Stimulated activated CD4-positive, alpha-beta T cell treated with anti-CD3 and anti-CD28 coated beads, Interleukin-15, amount 100 ng/mL, for 24 hours (primary cell): ENCODE results near the gene POLDIP3.
"Not testable (repeated sequence)": the region's sequence is repeated elsewhere in the genome, so short reads cannot be mapped to it uniquely, and the experiment has no call there.

Source experiments
- DNase-seq: peaks from one replicate; pipeline ENCODE4 v3.0.0-alpha.2; 2020

POLDIP3 gene

DNA sequence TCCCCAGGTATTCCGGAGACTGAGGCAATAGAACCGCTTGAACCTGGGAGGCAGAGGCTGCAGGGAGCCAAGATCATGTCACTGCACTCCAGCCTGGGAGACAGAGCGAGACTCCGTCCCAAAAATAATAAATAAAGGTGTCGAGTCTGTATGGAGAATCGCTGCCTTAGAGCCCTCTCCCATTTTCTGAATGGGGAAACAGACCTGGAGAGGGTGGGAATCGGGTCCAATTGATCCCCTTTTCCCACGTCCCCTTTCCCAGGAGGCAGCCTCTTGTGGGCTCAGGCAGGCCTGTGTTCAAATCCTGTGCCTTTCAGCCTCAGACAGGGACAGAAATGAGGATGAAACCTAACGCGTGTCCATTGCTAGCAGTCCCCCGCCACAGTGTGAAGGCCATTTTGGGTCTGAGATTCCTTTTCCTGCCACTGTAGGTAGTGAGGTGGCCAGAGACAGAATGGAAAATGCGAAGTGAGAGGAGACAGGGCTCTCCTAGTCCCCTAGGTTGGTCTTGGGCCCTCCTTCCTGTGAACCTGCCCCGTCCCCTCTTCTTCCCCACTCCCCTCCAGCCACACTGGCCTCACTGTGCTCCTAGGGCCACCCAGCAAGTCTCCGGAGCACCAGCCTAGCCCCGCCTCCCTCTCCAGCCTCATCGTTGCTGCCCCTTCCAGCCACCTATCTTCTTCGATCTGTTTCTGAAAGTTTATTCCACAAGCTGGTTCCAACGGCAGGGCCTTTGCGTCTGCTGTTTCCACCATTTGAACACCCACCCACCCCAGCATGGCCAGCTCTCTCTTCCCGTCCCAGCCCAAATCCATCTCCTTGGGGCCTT lies 2.7 kb upstream of the POLDIP3 start:
- DNase-seq: no peak

DNA sequence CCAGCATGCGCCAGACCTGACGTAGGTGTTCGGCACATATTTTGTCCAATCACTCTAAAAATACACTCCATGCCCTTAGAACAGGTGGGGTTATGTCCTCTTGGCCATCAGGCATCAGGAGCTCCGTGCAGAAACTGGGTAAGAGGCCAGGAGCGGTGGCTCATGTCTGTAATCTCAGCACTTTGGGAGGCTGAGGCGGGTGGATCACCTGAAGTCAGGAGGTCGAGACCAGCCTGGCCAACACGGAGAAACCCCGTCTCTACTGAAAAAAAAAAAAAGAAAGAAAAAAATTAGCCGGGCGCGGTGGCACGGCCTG lies 1.1 kb upstream of the POLDIP3 start:
- not testable (repeated sequence) for DNase-seq

DNA sequence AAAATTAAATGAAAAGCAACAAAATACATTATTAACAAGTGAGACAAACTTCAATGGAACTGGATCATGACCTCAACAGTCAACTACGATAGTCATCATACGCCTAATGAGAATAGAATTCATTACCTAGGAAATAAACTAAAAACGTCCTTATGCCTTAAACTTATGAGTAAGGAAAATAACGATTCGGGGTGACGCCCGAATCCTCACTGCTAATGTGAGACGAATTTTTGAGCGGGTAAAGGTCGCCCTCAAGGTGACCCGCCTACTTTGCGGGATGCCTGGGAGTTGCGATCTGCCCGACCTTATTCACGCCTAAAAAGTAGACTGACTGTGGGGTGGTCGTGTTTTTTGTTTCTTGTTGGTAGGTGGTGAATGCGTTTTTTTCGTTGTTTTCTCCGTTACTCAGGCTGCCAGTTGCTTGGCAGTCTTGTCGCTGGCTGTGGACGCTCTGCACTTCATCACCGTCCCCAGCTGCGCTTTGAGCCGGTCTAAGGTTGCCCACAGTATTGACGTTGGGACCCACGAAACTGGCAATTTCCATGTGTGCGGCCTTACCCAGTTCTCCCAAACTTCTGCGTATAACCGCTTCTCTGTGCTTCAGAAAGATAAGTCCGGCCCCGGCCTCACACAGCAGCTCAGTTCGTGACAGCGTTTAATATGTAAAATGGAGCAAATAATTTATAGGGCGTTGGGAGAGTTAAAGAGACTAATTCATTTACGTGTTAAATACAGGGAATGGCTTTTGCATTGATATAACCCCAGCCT lies 593 bp upstream of the POLDIP3 start:
- peak; percentile 92 for DNase-seq

DNA sequence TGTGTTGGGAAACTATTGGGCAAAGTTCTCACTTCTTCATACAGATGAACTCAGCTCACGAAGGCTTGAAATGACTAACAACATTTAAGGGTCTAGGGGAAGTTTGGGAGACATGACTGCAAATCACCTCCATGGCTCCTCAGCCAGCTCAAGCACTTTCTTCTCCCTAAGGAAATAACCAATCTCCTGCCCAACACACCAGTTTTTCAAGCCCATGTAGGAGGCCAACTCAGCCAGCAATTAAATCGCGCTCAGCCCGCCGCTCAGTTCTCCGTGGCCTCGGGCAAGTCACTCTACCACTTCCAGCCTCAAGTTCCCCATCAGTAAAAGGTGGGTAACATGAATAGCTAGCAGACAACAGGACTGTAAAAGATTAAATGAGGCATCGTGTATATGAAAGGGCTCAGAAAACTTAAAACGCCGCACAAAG lies 796 bp downstream of the POLDIP3 start:
- DNase-seq: peak; percentile 34

DNA sequence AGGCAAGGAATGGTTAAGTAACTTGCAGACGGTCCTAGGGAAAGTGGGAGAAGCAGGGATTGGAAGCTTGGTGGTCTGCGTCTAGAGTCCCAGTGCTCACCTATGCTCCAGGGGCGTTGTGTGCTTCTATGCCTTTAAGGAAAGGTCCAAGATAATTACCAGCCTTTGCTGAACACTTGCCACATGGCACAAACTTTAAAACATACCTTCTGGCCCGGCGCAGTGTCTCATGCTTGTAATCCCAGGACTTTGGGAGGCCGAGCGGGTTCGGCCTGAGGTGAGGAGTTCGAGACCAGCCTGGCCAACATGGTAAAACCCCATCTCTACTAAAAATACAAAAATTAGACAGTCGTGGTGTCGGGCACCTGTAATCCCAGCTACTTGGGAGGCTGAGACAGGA lies 2.3 kb downstream of the POLDIP3 start:
- DNase-seq: no peak

DNA sequence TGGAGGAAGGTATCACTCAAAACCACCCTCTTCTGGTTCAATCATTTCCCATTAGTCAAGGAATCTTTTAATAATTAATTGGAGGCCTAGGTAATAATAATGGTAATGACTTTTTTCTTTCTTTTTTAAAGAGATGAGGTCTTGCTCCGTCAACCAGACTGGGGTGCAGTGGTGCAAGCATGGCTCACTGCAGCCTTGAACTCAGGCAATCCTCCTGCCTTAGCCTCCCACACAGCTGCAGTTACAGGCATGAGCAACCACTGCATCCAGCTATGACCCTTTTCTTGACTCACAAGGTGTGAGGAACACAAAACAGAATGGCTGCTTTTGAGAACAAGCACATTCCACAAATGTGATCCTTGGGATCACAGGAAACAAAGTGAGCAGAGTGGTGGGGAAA lies 3.6 kb downstream of the POLDIP3 start:
- no peak for DNase-seq

DNA sequence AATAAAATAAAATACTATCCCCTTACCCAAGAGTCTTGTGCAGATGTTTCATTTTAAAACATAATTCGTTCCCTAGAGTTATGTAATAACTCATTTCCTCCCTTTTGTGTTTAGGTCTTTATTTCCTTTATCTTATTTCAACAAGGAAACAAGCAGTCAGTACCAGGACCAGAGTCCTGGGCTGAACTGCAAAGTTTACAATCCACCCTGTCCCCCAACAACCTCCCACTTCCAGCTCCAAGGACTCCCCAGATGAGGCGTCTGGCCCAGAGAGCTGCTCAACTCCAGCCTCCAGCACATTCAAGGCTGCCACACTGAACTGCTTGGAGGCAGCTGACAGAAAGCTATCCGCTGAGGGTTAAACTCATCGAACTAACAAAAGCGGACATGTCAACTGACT lies 4.5 kb downstream of the POLDIP3 start:
- no peak for DNase-seq

DNA sequence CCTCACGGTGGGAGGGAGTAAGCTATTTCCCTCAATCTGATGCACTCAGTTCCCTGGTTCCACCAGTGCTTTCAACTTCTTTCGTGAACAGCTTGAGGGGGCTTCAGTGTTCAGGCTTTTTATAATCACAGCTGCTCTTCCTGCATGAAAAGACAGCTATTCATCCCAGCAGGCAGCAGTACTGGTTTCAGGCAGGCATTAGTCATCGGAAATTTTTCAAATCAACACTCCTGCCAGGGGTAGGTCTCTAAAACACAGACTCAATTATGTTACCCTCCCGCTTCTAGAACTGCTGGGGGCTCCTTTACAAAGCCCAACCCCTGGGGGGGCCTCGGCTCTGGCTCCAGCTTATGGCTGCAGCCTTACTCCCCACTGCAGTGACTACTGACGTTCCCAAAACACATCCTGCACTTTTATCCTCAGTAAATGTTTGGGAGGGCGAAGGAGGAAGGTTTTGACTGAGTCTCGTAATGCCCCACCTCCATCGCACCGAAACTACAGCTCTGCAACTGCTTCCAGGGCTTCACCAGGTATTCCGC lies 5.8 kb downstream of the POLDIP3 start:
- DNase-seq: peak; percentile 15

DNA sequence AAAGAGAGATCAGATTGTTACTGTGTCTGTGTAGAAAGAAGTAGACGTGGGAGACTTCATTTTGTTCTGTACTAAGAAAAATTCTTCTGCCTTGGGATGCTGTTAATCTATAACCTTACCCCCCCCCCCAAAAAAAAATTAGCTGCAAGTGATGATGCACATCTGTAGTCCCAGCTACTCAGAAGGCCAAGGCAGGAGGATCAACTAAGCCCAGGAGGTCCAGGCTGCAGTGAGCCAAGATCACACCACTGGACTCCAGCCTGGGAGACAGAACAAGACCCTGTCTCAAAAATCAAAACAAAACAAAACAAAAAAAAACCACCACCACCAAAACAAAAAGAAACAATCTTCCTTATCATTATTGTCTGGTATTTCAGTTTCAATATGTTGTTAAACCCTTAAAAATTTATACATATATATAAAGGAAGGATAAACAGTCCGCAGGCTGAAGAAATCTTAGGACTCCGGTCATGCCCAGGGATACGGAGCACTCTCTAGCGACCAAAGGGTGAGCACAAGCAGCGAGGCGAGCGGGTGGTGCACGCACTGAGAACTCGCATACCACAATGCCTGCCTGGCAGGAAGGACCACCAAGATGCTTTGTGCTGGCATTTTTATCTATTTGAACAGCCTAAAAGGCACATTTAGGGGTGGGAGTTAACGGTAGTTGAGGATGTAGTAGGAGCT lies 6.4 kb downstream of the POLDIP3 start:
- DNase-seq: no peak

DNA sequence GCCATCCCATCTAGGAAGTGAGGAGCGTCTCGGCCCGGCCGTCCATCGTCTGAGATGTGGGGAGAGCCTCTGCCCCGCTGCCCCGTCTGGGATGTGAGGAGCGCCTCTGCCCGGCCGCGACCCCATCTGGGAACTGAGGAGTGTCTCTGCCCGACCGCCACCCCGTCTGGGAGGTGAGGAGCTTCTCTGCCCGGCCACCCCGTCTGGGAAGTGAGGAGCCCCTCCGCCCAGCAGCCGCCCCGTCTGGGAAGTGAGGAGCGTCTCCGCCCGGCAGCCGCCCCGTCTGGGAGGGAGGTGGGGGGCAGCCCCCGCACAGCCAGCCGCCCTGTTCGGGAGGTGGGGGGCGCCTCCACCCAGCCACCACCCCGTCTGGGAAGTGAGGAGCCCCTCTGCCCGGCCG lies 7.0 kb downstream of the POLDIP3 start:
- DNase-seq: not testable (repeated sequence)

DNA sequence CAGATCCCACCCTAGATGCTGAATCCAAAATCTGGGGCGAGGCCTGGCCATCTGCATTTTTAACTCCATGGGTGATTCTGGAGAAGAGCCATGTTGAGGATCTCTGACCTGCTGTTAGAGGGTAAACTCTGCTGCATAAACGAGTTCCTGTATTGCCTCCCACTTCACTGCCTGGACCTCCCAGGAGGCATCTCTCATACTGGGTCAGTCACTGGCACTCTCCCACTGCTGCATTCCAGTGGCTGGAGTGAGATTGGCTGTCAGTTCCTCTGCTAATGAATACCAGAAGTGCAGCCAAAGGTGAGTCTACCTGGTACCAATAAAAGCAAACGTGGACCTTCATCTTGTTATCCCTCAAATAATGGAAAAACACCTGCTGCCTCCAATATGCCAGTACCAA lies 10.3 kb downstream of the POLDIP3 start:
- no peak for DNase-seq

DNA sequence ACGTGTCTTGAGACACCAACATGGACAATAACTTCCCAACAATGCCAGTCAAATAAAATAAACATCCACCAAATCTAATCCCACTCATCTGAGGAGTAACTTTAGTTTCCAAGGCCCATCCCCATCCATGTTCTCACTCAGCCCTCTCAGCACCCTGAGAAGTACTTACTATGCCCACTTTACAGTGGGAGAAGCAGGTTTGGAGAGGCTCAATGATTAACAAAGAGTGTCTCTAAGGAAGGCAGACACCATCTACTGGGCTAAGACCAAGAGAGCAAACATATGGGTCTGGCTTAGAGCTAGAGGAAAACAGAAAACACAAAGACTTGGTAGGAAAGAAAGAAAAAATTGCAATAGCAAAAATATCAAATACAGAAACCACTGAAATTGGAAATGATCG lies 11.3 kb downstream of the POLDIP3 start:
- DNase-seq: no peak

DNA sequence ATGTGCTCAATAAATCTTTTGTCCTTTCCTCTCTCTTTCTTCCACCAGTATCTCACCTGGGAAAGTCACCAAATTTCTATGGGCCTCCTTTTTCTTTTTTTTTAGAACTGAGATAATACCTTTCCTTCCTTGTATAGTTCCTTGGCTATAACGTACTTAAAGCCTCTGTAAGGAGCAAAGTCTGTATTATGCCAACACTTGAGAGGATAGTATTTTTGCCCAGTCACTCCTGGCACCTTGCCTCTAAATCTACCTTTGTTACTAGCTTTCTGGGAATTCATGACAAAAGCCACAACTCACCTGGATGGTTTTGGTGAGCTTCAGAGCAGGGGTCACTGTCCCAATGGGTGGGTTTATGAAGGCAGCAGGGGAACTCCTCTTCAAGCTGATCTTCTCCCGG lies 12.2 kb downstream of the POLDIP3 start:
- DNase-seq: no peak

DNA sequence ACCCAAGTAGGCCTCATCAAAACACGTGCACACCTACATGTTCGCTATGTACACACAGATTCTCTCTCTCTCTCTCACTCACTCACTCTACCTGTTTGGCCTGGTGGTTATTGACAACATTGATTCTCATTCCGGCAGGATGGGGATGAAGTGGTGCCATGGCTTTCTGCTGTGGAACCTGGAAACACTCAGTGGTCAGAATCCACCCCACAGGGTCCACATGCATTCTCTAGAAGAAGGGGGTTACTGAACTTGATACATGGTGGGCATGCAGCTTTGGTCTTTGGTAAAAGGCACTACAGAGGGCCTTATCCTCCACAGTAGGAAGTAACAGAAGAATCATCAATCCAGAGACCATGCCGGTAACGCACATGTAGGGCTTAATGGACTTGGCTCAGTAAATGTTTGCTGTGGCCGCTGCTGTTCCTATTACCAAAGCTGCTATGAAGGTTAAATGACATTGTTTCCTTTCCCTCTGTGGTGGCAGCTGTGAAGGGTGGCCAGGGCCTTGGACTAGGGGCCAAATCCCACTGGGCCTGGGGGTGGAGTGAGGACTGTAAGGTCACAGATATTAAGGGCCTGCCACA lies 12.7 kb downstream of the POLDIP3 start:
- DNase-seq: no peak

DNA sequence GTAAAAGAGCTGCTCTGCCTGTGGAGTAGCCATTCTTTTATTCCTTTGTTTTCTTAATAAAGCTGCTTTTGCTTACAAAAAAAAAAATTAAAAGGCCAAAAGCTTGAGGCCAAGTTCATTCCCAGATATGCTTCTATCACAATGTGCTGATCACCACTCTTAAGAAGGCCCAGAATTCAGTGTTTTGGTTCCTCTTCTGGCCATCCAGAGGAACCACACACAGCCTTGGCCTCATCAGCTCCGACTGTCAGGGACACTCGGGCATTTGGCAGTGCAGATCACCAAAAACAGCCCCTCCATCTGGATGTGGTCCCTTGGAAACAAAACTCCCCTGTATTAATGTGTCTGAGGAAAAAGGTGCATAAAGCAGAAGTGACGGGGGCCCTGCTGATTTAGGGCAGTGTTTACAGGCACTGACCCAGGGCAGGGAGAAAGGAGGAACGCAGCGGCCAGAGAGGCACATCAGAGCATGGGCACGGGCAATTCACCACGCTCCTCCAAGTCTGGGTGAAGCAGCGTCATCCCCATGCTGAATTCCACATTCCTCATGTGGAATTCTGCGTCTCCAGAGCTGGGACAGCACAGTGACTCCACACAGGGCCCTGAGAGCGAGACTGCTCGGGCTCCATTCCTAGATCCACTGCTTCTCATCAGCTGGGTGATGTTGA lies 17.7 kb downstream of the POLDIP3 start:
- DNase-seq: no peak

DNA sequence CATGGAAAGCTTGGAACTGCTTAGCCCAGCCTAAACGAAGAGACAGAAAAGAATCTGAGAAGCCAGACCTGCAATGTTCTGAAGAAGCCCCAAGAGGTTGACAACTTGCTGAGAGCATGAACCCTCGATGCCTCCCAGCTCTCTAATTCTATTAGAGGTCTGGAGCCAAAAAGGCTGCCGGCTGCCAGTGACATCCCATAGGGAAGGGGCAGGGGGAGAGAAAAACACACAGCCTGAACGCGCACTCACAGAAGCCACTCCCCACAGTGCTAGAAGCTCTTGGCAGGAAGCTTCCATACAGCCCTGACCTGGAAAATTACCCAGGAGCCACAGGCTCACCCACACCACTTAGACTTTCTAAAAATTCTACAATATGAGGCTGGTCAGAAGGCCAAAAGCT lies 18.3 kb downstream of the POLDIP3 start:
- no peak for DNase-seq

DNA sequence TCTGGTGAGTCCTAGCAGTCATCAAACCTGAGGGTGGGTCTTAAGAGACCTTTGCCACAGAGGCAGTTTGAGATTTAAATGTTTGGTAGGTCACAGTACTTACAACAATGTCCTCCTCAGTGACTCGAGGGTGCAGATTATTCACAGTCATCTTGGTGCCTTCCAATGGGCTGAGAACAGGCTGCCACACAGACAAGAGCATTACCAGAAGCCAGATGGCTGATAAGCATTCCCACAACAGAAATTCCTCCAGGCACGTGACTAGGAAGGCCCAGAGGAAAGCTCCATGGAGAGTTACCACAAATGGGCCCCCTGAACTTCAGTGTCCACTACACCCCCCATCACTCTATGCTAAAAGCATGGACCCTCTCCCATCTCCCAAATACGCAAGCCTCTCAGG lies 19.2 kb downstream of the POLDIP3 start:
- DNase-seq: no peak

DNA sequence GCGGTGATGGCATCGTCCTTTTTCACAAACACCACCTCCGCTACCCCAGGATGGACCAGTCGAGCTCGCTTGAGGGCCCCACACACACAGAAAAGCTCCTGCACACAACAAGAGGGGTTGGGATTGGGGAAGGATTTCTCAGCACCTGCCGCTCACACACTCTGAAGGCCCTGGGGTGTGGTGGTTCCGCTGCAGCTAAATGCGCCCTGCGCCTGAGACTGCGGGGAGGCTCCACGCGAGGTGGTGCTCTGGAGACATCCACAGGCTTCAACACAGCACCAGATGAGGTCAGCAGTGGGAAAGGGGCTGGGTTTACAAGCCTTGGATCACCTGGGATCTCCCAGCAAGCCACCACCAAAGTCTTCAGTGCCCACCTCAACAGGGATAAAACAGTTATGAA lies 22.7 kb downstream of the POLDIP3 start:
- no peak for DNase-seq

DNA sequence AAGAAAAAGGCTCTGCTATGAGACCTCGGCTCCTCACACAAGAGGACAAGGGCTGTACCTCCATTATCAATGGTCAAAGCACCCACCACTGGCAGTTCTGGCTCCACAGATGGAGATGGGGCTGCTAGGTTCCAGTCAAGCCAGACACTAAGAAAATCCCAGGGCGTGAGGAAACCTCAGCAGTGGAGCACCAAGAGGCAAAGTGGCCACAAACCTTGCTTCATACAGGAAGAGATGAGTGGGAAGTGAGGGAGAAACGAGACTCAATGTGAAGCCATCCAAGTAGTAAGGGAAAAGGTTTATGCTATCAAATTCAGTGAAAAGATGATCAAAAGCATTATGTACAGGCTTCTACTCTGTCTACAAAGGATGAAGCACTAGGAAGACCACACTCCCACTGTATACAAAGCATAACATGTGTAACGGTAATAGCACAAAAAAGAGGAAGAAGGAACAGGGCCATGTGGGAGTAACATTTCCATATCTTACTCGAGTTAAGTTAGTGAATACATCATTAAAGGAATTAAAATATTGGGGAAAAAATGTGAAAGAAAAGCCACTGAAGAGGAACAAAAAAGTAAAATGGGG lies 27.0 kb downstream of the POLDIP3 start:
- DNase-seq: no peak

DNA sequence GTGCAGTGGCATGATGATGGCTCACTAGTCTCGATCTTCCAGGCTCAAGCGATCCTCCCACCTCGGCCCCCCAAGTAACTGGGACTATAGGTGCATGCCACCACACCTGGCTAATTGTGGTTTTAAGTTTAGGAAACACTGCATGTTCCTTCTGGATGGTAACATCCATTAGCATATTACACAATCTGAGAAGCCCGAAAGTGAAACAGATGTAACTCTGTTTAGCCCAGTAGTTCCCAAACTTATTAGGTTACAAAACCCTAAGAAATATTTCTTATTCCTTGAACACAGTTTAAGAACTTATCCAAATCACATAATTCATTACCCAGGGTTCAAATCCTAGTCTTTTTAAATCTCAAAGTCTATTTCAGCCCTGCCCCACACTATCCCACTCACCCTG lies 28.3 kb downstream of the POLDIP3 start:
- DNase-seq: no peak

DNA sequence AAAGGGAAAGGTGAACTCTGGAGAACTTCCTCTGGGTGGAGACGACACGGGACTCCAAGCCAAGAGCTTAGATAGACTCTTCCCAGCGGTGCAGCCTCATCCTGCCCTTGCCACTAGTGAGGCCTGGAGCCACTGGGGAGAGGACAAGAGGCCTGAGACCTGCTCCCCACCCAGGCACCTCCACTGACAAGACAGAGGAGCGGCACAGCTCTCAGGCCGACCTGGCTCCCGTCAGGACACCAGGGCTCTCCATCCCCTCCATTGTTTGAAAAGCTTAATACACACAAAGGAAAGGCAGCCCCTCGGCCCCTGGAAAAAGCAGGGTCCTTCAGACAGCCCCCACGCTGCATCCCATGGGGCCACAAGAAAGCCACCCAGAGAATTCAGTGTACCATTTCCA lies 29.6 kb downstream of the POLDIP3 start:
- no peak for DNase-seq

DNA sequence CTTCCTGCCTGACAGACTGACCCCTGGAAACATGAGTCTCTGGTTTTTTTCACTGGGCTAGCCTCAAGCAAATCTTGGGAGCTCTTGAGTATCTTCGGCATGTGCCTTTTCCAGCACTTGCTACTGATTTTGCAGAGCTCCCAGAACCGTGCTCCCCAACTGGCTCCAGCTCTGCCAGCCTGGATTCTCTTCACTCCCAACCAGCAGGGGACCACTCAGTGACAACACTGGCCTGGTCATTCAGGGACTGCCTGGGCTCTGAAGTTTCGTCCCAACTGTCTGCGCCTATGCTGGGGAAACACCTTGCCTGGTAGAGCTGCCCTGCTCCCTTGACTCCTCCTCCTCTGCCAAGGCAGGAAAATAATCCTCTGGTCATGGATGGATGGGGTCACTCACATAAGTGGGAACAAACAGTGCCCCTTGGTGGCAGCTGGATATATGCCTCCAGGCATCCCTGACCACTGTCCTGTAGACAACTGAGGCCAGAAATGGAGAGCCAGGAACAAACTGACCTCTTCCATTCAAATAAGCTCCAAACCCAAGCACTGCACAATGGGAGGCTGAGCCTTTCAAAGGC lies 30.2 kb downstream of the POLDIP3 start:
- DNase-seq: no peak
